Kidney (tissue), 14 donors: ENCODE results near the gene PDHX. TPM values are rescaled to one million over a fixed set of nuclear protein-coding genes. Genes with fewer than 3 reads are reported as not detected.
"Not testable (repeated sequence)": the region's sequence is repeated elsewhere in the genome, so short reads cannot be mapped to it uniquely, and the experiment has no call there.

Source experiments
- DNase-seq, 5 donors: peaks; one replicate each; pipeline ENCODE4 v3.0.0-alpha.2; 2013 to 2020
- FAIRE-seq: peaks from 2 replicates; lab custom pipeline; 2012; peaks lifted over from hg19 to GRCh38; lab: Jason Lieb, UNC
- H3K27ac ChIP-seq, 2 donors: one replicate each; pipeline ENCODE4 v1.7.0; 2013; ENCODE audit warnings: low read depth in 2 of 2, low read length in 2 of 2, inconsistent platforms in 1 of 2
- H3K27me3 ChIP-seq: one replicate; pipeline ENCODE4 v1.7.1; 2013; ENCODE audit warnings: low read length, inconsistent platforms; ENCODE audit not compliant: control insufficient read depth, insufficient read depth
- H3K36me3 ChIP-seq, 3 donors: one replicate each; pipeline versions ENCODE4 v1.7.0 to v1.7.1; 2013; ENCODE audit warnings: low read length in 3 of 3, control low read depth in 1 of 3, inconsistent platforms in 1 of 3; ENCODE audit not compliant: insufficient read depth in 3 of 3, control insufficient read depth in 2 of 3
- H3K4me1 ChIP-seq, 3 donors: one replicate each; pipeline versions ENCODE4 v1.7.0 to v1.7.1; 2013; ENCODE audit warnings: low read length in 3 of 3, inconsistent platforms in 1 of 3, low read depth in 1 of 3; ENCODE audit not compliant: control insufficient read depth in 2 of 3, insufficient read depth in 2 of 3
- H3K4me3 ChIP-seq, 3 donors: one replicate each; pipeline versions ENCODE4 v1.7.0 to v1.8.1; 2013; ENCODE audit warnings: low read length in 3 of 3, control low read depth in 1 of 3, inconsistent platforms in 1 of 3
- H3K9ac ChIP-seq, 3 donors: one replicate each; pipeline versions ENCODE4 v1.7.0 to v1.7.1; 2013; ENCODE audit warnings: low read length in 3 of 3, control low read depth in 1 of 3, inconsistent platforms in 1 of 3
- H3K9me3 ChIP-seq, 3 donors: one replicate each; pipeline versions ENCODE4 v1.7.0 to v1.7.1; 2013; ENCODE audit warnings: low read length in 3 of 3, control low read depth in 1 of 3, inconsistent platforms in 1 of 3; ENCODE audit not compliant: control insufficient read depth in 2 of 3, insufficient read depth in 1 of 3
- intact Hi-C: fragments of 100-400 bp; cut with DNase I; formaldehyde crosslinking; loops from one replicate; pipeline ENCODE4 v1.11.1; 2022
- polyA plus RNA-seq: library from polyadenylated mRNA; stranded (reverse); fragments of 350-450 nt; fragmentation: Illumina TruSeq; extraction: RNeasy Lipid Tissue Mini Kit (QIAGEN cat#74804); gene quantifications from one replicate; pipeline ENCODE4 v1.2.3, GENCODE V29; 2014; ENCODE audit warnings: low read depth, low replicate concordance; ENCODE audit not compliant: insufficient read depth
- total RNA-seq: library from RNA; stranded (reverse); fragmentation: NEBNext Ultra II Directional; extraction: Animal tissue kit (Norgen Biotek cat#: 25700); gene quantifications from one replicate; pipeline ENCODE4 v1.2.1, GENCODE V29; 2021
- TF ChIP-seq, protein P1 (sequence below): IDR thresholded peaks from 3 replicates; pipeline ENCODE4 v1.5.1; 2012; ENCODE audit warnings: mild to moderate bottlenecking, moderate library complexity, borderline replicate concordance; ENCODE audit not compliant: insufficient read depth; ENCODE audit errors: extremely low read depth
- donor health status: control.
- donor health status: control.
- donor health status: control.
- donor health status: control.
- donor health status: control.
- donor health status: DM: yes; HTN: yes; CAD: no.
- donor health status: Normal renal cell carcinoma (clear cell type).

Gene PDHX
- total and polyA plus RNA-seq, 2 donors from 2014 or later = 29.6 to 32.6 TPM

DNA sequence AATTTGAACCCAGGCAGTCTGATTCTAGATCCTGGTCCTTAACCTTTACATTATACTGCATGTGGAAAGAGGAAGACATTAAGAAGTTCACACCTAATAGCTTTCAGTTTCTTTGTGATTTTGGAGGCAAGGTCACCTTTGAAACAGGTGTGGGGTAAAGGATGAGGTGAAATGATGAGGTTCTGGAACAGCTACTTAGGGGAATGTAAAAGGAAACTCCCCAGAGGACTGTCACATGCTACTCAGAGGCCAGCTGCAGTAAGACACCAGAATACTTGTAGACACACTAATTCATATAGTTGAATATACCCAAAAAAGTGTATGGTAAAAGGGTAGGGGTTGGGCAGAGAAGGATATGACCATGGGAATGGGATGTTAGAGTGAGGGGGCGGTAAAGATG, 5.6 kb upstream of the PDHX start:
- DNase-seq (no peak), FAIRE-seq (no peak)
- intact Hi-C loops = no loop called here
- no peaks in the 10 kb centered on the region for H3K27me3 ChIP-seq
- H3K36me3 ChIP-seq = no peaks in the 10 kb centered on the region
- H3K4me3 ChIP-seq = no peak overlapping the region
- H3K4me1 ChIP-seq = no peaks in the 10 kb centered on the region
- TF ChIP-seq, protein P1, sequence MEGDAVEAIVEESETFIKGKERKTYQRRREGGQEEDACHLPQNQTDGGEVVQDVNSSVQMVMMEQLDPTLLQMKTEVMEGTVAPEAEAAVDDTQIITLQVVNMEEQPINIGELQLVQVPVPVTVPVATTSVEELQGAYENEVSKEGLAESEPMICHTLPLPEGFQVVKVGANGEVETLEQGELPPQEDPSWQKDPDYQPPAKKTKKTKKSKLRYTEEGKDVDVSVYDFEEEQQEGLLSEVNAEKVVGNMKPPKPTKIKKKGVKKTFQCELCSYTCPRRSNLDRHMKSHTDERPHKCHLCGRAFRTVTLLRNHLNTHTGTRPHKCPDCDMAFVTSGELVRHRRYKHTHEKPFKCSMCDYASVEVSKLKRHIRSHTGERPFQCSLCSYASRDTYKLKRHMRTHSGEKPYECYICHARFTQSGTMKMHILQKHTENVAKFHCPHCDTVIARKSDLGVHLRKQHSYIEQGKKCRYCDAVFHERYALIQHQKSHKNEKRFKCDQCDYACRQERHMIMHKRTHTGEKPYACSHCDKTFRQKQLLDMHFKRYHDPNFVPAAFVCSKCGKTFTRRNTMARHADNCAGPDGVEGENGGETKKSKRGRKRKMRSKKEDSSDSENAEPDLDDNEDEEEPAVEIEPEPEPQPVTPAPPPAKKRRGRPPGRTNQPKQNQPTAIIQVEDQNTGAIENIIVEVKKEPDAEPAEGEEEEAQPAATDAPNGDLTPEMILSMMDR = no peak
- H3K27ac ChIP-seq = no peak overlapping the region
- no peak overlapping the region for H3K9ac ChIP-seq
- no peaks in the 10 kb centered on the region for H3K9me3 ChIP-seq

GRCh38 chr11:34911676-34912075, 4.7 kb upstream of the PDHX start:
- Histone ChIP-seq H3K9ac (no peak overlapping the region), H3K4me1 (no peaks in the 10 kb centered on the region), H3K36me3 (no peaks in the 10 kb centered on the region), H3K4me3 (no peak overlapping the region), H3K27ac (no peak overlapping the region), H3K9me3 (no peaks in the 10 kb centered on the region), H3K27me3 (no peaks in the 10 kb centered on the region)
- FAIRE-seq (no peak), DNase-seq (no peak)
- TF ChIP-seq, protein P1 = no peak
- intact Hi-C loops = no loop called here

DNA sequence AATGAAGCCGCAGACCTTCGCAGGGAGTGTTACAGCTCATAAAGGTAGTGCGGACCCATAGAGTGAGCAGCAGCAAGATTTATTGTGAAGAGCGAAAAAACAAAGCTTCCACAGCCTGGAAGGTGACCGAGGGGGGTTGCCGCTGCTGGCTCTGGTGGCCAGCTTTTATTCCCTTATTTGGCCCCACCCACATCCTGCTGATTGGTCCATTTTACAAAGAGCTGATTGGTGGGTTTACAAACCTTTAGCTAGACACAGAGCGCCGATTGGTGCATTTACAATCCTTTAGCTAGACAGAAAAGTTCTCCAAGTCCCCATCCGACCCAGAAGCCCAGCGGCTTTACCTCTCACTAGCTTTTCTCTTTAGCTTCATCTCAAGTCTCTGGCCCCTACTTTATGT, 2.9 kb upstream of the PDHX start:
- H3K9me3 ChIP-seq, intact Hi-C loops, H3K4me1 ChIP-seq, H3K4me3 ChIP-seq, H3K36me3 ChIP-seq, H3K9ac ChIP-seq, H3K27me3 ChIP-seq, DNase-seq, H3K27ac ChIP-seq, FAIRE-seq: not testable (repeated sequence)

GRCh38 chr11:34915136-34916014, 1.0 kb upstream of the PDHX start:
- peak overlapping the region; percentile 46 to 98 (median 91) for H3K9ac ChIP-seq
- intact Hi-C loops = no loop called here
- H3K36me3 ChIP-seq = no peaks in the 10 kb centered on the region
- TF ChIP-seq, protein P1 = no peak
- peak overlapping the region; percentile 96 to 98 for H3K27ac ChIP-seq
- no peak for FAIRE-seq
- DNase-seq = no peak
- H3K27me3 ChIP-seq = no peaks in the 10 kb centered on the region
- peaks cover 0 to 6% (median 0%) of the 10 kb centered on the region in 3 donors for H3K4me1 ChIP-seq
- H3K9me3 ChIP-seq = no peaks in the 10 kb centered on the region
- peak overlapping the region; percentile 80 to 92 (median 81) for H3K4me3 ChIP-seq
